Measurements from ENCODE around the gene SPATA20. TPM values are rescaled to one million over a fixed set of nuclear protein-coding genes. Genes with fewer than 3 reads are reported as not detected.

Gene SPATA20
- total RNA-seq, 1 donor: 50.9 TPM

- no peak for DNase-seq (ENCODE audit: low read depth in 2 of 3, low spot score in 2 of 3)
These were observed 47.3 kb downstream of the SPATA20 start for GRCh38 chr17:50594128-50594823.

GRCh38 chr17:50594892-50595291, 47.9 kb downstream of the SPATA20 start:
- DNase-seq (ENCODE audit: low read depth in 2 of 3, low spot score in 2 of 3): no peak

GRCh38 chr17:50596191-50597037, 49.4 kb downstream of the SPATA20 start:
- no peak for DNase-seq (ENCODE audit: low read depth in 2 of 3, low spot score in 2 of 3)

DNA sequence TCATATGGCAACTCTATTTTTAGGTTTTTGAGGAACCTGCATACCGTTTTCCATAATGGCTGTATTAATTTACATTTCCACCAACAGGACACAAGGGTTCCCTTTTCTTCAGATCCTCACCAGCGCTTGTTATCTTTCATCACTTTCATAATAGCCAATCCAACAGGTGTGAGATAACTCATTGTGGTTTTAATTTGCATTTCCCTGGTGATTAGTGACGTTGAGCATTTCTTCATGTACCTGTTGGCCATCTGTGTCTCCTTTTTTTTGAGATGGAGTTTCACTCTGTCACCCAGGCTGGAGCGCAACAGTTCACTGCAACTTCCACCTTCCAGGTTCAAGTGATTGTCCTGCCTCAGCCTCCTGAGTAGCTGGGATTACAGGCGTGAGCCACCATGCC, 51.5 kb downstream of the SPATA20 start:
- DNase-seq (ENCODE audit: low read depth in 2 of 3, low spot score in 2 of 3): no peak

DNA sequence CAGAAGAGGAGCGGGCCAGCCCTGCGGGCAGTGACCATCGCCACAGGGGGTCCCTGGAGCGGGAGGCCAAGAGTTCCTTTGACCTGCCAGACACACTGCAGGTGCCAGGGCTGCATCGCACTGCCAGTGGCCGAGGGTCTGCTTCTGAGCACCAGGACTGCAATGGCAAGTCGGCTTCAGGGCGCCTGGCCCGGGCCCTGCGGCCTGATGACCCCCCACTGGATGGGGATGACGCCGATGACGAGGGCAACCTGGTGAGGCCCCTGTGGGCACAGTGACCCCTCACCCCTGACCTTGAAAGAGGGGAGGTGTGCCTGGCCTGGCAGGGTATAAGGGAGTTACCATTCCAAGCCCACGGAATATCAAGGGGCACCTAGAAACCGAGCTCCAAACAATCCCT, 52.6 kb downstream of the SPATA20 start:
- DNase-seq (ENCODE audit: low read depth in 2 of 3, low spot score in 2 of 3): no peak

GRCh38 chr17:50601823-50602375, 54.9 kb downstream of the SPATA20 start:
- DNase-seq (ENCODE audit: low read depth in 2 of 3, low spot score in 2 of 3): no peak

- DNase-seq (ENCODE audit: low read depth in 2 of 3, low spot score in 2 of 3): no peak
These were observed 55.9 kb downstream of the SPATA20 start for GRCh38 chr17:50602836-50603235.

- DNase-seq (ENCODE audit: low read depth in 2 of 3, low spot score in 2 of 3): peak in 1 of 3 donors; percentile 28
These were observed 56.4 kb downstream of the SPATA20 start for GRCh38 chr17:50603340-50603739.

DNA sequence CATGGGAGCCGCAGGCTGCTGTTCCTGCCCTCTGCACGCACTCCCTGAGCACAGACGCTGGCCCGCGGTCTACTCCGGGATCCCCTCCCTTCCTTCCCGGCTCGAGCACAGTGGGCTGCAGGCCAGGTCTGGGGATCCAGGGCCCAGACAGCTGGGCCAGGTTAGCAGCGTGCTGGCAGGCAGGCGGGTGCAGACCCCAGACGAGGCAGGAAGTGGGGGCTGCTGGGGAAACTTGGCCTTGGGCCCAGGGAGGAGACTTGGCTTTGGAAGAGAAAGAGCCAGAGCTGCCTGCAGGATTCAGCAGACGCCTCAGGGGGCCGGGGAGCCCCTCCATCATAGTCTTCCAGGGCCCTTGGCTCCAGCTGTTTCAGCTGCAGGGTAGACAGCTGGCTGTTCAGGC, 57.5 kb downstream of the SPATA20 start:
- peak in 1 of 3 donors; percentile 25 for DNase-seq (ENCODE audit: low read depth in 2 of 3, low spot score in 2 of 3)

DNA sequence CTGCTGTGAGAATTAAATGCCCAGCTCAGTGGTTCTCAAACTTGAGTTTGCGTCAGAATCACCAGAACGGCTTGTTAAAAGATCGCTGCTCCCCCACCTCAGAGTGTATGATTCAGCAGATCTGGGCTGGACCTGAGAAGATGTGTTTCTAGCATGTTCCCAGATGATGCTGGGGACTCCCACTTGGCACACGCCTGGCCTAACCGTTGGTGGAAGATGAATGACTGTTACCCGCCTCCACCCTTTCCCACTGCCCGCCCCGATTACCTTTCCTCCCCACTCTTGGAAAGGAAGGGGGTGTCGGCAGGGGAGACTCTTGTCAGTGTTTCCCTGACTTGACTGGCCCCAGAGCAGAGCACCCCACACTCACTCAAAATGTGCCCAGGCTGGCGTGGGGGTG, 58.5 kb downstream of the SPATA20 start:
- DNase-seq (ENCODE audit: low read depth in 2 of 3, low spot score in 2 of 3): peak in 1 of 3 donors; percentile 28

Other genes starting within 250 kb of the SPATA20 start
- gene XYLT2, start 201.0 kb upstream of the SPATA20 start, total RNA-seq: 33.7 TPM
- gene MRPL27, start 174.0 kb upstream of the SPATA20 start, total RNA-seq: 54.7 TPM
- gene EME1, start 173.9 kb upstream of the SPATA20 start, total RNA-seq: 1.3 TPM
- 59.8 TPM for gene LRRC59, start 149.7 kb upstream of the SPATA20 start, total RNA-seq
- 35.8 TPM for gene ACSF2, start 121.0 kb upstream of the SPATA20 start, total RNA-seq
- under 0.01 TPM for gene CHAD, start 78.3 kb upstream of the SPATA20 start, total RNA-seq
- 31.0 TPM for gene RSAD1, start 68.3 kb upstream of the SPATA20 start, total RNA-seq
- gene MYCBPAP, start 38.7 kb upstream of the SPATA20 start, total RNA-seq: 5.4 TPM
- under 0.01 TPM for gene EPN3, start 14.4 kb upstream of the SPATA20 start, total RNA-seq
- gene CACNA1G, start 13.5 kb downstream of the SPATA20 start, total RNA-seq: under 0.01 TPM
- 1.6 TPM for gene ABCC3, start 87.7 kb downstream of the SPATA20 start, total RNA-seq
- gene ANKRD40, start 160.7 kb downstream of the SPATA20 start, total RNA-seq: 11.8 TPM
- gene LUC7L3, start 172.4 kb downstream of the SPATA20 start, total RNA-seq: 34.5 TPM
- gene ANKRD40CL, start 220.3 kb downstream of the SPATA20 start, total RNA-seq: 0.27 TPM